Posterior vena cava (tissue), 2 donors: Measurements from ENCODE around the gene RPLP1. TPM values are rescaled to one million over a fixed set of nuclear protein-coding genes. Genes with fewer than 3 reads are reported as not detected.

Source experiments
- total RNA-seq, 2 donors: library from RNA; stranded (reverse); fragmentation: NEBNext Ultra II Directional; extraction: Animal tissue kit (Norgen Biotek cat#: 25700); gene quantifications; one replicate each; pipeline ENCODE4 v1.2.1, GENCODE V29; 2021
- donor health status: DM: yes; HTN: yes; CAD: no.
- donor health status: DM: yes; HTN: yes; CAD: no.

Gene RPLP1
- total RNA-seq, 2 donors from 2014 or later = 1,397 to 1,408 TPM

Other genes with a start within 250 kb of the RPLP1 start
- gene PAQR5, start 153.9 kb upstream of the RPLP1 start, total RNA-seq = 1 to 10 TPM in 1 of 2 donors, under 1 TPM in 1; 0.29 to 1.2 TPM
- gene KIF23, start 38.5 kb upstream of the RPLP1 start, total RNA-seq = 1 to 10 TPM; 3.3 to 4.7 TPM